Urinary bladder (tissue), 4 donors: ENCODE data around the gene OXTR. TPM values are rescaled to one million over a fixed set of nuclear protein-coding genes. Genes with fewer than 3 reads are reported as not detected.
"Not testable (repeated sequence)": the region's sequence is repeated elsewhere in the genome, so short reads cannot be mapped to it uniquely, and the experiment has no call there.

Source experiments
- DNase-seq: peaks from one replicate; pipeline ENCODE4 v3.0.0-alpha.2; 2015; ENCODE audit errors: extremely low spot score
- H3K27ac ChIP-seq: one replicate; pipeline ENCODE4 v1.5.1; 2013; ENCODE audit warnings: low read depth, mild to moderate bottlenecking, moderate library complexity
- H3K36me3 ChIP-seq: one replicate; pipeline ENCODE4 v1.6.1; 2013; ENCODE audit warnings: mild to moderate bottlenecking, moderate library complexity; ENCODE audit not compliant: insufficient read depth
- H3K4me1 ChIP-seq: one replicate; pipeline ENCODE4 v1.6.1; 2013; ENCODE audit warnings: mild to moderate bottlenecking, moderate library complexity; ENCODE audit not compliant: insufficient read depth
- H3K4me3 ChIP-seq: one replicate; pipeline ENCODE4 v1.5.1; 2013; ENCODE audit warnings: low read depth, low read length
- WGBS: extraction: QIAGEN DNeasy Blood & Tissue Kit; methylation state at CpG from one replicate; pipeline ENCODE4 v1.1.7; 2013; 5-methylcytosine and 5-hydroxymethylcytosine counted together
- polyA plus RNA-seq: library from polyadenylated mRNA; stranded (reverse); fragments of 200-250 nt; gene quantifications from one replicate; pipeline ENCODE4 v1.2.3, GENCODE V29; 2013
- total RNA-seq: library from RNA; depleted of rRNA; stranded (reverse); fragments of >200 nt; gene quantifications from one replicate; pipeline ENCODE4 v1.2.3, GENCODE V29; 2014
- donor health status: healthy with polysubstance abuse.
- donor health status: healthy.

OXTR gene
- total and polyA plus RNA-seq, 2 donors = 0.41 to 1.6 TPM

GRCh38 chr3:8727605-8728512, 41.6 kb downstream of the OXTR start:
- DNase-seq = no peak
- 81% methylated on average over 9 of the region's 9 CpGs for WGBS
- no peaks in the 10 kb centered on the region for H3K36me3 ChIP-seq
- no peak overlapping the region for H3K27ac ChIP-seq
- H3K4me1 ChIP-seq = no peaks in the 10 kb centered on the region
- no peak overlapping the region for H3K4me3 ChIP-seq

GRCh38 chr3:8724108-8724752, 45.2 kb downstream of the OXTR start:
- Histone ChIP-seq H3K4me3 (no peak overlapping the region), H3K4me1 (no peaks in the 10 kb centered on the region), H3K27ac (no peak overlapping the region), H3K36me3 (no peaks in the 10 kb centered on the region)
- no peak for DNase-seq
- 80% methylated on average over 3 of the region's 3 CpGs for WGBS

- Histone ChIP-seq H3K27ac (no peak overlapping the region), H3K4me3 (no peak overlapping the region), H3K36me3 (no peaks in the 10 kb centered on the region), H3K4me1 (no peaks in the 10 kb centered on the region)
- DNase-seq = no peak
- WGBS = 64% methylated on average over 3 of the region's 3 CpGs
These were observed 45.8 kb downstream of the OXTR start for GRCh38 chr3:8723612-8724011.

GRCh38 chr3:8722808-8723207, 46.6 kb downstream of the OXTR start:
- 68% methylated on average over 5 of the region's 5 CpGs for WGBS
- H3K36me3 ChIP-seq = no peaks in the 10 kb centered on the region
- no peaks in the 10 kb centered on the region for H3K4me1 ChIP-seq
- no peak overlapping the region for H3K4me3 ChIP-seq
- no peak for DNase-seq
- no peak overlapping the region for H3K27ac ChIP-seq

DNA sequence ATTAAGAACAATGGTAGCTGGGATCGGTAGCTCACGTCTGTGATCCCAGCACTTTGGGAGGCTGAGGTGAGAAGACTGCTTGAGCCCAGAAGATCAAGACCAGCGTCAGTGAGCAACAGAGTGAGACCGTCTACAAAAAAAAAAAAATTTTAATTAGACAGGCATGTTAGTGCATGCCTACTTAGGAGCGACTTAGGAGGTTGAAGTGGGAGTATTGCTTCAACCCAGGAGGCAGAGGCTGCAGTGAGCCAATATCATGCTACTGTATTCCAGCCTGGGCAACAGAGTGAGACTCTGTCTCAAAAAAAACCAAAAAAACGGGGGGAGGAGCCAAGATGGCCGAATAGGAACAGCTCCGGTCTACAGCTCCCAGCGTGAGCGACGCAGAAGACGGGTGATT, 53.7 kb downstream of the OXTR start:
- WGBS = 92% methylated on average over 12 of the region's 12 CpGs
- H3K4me3 ChIP-seq = not testable (repeated sequence)

DNA sequence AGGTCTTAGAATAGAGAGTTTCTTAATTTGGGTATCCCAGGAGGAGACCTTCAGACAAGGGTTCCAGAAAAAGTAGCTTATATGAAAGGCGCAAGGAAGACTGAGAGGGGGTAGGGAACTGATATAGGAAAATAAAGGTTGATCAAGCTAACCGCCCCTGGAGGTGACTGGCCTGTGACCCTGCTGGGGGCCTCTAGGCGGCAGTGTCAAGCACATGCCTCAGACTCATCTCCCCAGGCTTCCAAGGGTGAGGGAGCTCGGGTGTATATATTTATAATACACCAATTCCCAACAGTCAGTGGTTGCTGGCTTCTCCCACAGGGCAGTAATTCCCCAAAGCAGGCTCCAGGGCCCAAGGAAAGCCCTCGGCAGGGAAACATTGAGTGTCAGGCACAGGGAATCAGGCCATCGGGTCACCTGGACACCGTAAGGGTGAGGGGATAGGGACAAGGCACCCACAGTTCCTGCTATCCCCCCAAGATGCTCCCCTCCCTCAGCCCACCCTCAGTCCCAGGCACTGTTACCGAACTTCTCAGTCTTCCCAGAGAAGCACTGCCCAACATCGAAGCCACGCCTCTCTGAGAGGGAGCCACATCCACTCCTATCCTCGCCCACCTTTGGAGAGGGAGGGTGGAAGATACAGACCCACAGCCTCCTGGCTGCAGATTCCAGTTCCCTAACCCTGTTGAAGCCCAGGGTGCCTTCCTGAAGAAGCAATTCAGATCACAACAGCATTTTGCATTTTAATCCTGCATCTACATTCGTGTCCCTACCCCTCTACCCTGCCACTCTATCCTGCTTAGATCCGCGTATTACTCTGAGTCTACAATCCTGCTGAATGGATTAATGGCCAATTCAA, 55.3 kb downstream of the OXTR start:
- H3K36me3 ChIP-seq = no peaks in the 10 kb centered on the region
- no peak for DNase-seq
- no peaks in the 10 kb centered on the region for H3K4me1 ChIP-seq
- WGBS = 74% methylated on average over 14 of the region's 14 CpGs
- no peak overlapping the region for H3K27ac ChIP-seq
- no peak overlapping the region for H3K4me3 ChIP-seq

More for the DNA sequence above, 53.7 kb downstream of the OXTR start:
- DNase-seq, H3K27ac ChIP-seq, H3K36me3 ChIP-seq, H3K4me1 ChIP-seq: not testable (repeated sequence)

GRCh38 chr3:8712908-8713255, 56.5 kb downstream of the OXTR start:
- no peak overlapping the region for H3K27ac ChIP-seq
- WGBS = 84% methylated on average over 2 of the region's 2 CpGs

GRCh38 chr3:8712045-8712907, 57.1 kb downstream of the OXTR start:
- WGBS = 55% methylated on average over 9 of the region's 9 CpGs
- Histone ChIP-seq H3K4me1 (no peaks in the 10 kb centered on the region), H3K27ac (no peak overlapping the region), H3K36me3 (no peaks in the 10 kb centered on the region), H3K4me3 (no peak overlapping the region)
- DNase-seq = no peak

More at GRCh38 chr3:8712908-8713255, 56.5 kb downstream of the OXTR start:
- Histone ChIP-seq H3K36me3 (no peaks in the 10 kb centered on the region), H3K4me1 (no peaks in the 10 kb centered on the region), H3K4me3 (no peak overlapping the region)
- no peak for DNase-seq

DNA sequence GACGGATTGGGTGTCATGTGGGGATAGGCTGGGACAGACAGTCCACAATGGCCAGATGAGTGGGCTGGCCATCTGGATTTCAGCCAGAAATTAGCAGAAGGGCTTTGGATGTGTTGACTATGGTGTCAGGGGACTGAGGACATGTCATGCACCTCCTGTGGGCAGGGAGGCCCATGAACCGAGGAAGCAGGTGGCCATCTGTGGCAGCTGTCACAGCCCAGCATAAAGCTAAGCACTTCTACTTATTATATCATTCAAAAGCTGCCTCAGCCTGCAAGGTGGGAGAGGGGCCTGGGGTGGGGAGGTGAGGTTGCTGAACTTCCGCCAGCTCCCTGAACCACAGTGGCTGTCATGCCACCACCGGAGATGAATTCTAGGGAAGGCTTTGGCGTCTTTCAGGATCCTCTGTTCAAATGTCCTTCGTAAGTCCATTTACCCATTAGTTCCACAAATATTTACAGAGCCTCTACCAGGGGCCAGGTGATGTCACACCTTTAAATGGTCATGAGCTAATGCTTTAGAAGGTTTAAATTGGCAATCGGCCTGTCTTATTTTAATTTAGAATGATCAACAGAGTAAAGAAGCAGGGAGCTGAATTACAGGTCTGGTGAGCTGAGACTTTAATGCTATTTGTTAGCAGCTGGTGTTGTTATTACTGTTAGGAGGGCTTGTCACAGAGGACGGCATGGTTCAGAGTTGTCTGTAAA, 59.5 kb downstream of the OXTR start:
- WGBS = 74% methylated on average over 8 of the region's 8 CpGs
- no peak for DNase-seq
- Histone ChIP-seq H3K4me3 (no peak overlapping the region), H3K4me1 (no peaks in the 10 kb centered on the region), H3K27ac (no peak overlapping the region), H3K36me3 (no peaks in the 10 kb centered on the region)

- Histone ChIP-seq H3K36me3 (no peaks in the 10 kb centered on the region), H3K4me1 (no peaks in the 10 kb centered on the region), H3K27ac (no peak overlapping the region), H3K4me3 (no peak overlapping the region)
- 73% methylated on average over 5 of the region's 5 CpGs for WGBS
- DNase-seq = no peak
These were observed 60.1 kb downstream of the OXTR start for GRCh38 chr3:8709287-8709686.

GRCh38 chr3:8705575-8705974, 63.8 kb downstream of the OXTR start:
- Histone ChIP-seq H3K4me1 (no peaks in the 10 kb centered on the region), H3K4me3 (no peak overlapping the region), H3K36me3 (no peaks in the 10 kb centered on the region), H3K27ac (no peak overlapping the region)
- WGBS = 78% methylated on average over 3 of the region's 3 CpGs
- DNase-seq = no peak

GRCh38 chr3:8702560-8702959, 66.9 kb downstream of the OXTR start:
- WGBS = 35% methylated on average over 3 of the region's 3 CpGs

More at GRCh38 chr3:8702560-8702959, 66.9 kb downstream of the OXTR start:
- Histone ChIP-seq H3K4me3 (no peak overlapping the region), H3K36me3 (no peaks in the 10 kb centered on the region), H3K4me1 (no peaks in the 10 kb centered on the region), H3K27ac (no peak overlapping the region)
- no peak for DNase-seq
